Peyer's patch (tissue), 4 donors: ENCODE data around the gene POMGNT2. TPM values are rescaled to one million over a fixed set of nuclear protein-coding genes. Genes with fewer than 3 reads are reported as not detected.

Experiments used
- DNase-seq, 3 donors: peaks; one replicate each; pipeline ENCODE4 v3.0.0-alpha.2; 2017 to 2019
- H3K27ac ChIP-seq, 4 donors: fragments of 200-600 bp; sonication (generic); one replicate each; pipeline ENCODE4 v1.5.1; 2016 to 2019
- H3K27me3 ChIP-seq, 2 donors: fragments of 200-600 bp; sonication (generic); one replicate each; pipeline ENCODE4 v1.5.1; 2019
- H3K36me3 ChIP-seq, 3 donors: fragments of 200-600 bp; sonication (generic); one replicate each; pipeline ENCODE4 v1.5.1; 2016 to 2019
- H3K4me1 ChIP-seq, 4 donors: fragments of 200-600 bp; sonication (generic); one replicate each; pipeline ENCODE4 v1.5.1; 2016 to 2019
- H3K4me3 ChIP-seq, 4 donors: fragments of 200-600 bp; sonication (generic); 1 replicate in 3 of 4; 2 replicates in 1 of 4; pipeline ENCODE4 v1.5.1; 2016 to 2019; ENCODE audit warnings: mild to moderate bottlenecking in 1 of 4
- H3K9me3 ChIP-seq, 4 donors: fragments of 200-600 bp; sonication (generic); one replicate each; pipeline ENCODE4 v1.5.1; 2016 to 2019; ENCODE audit warnings: mild to moderate bottlenecking in 1 of 4
- POLR2A ChIP-seq, 2 donors: fragments of 450-650 bp; IDR thresholded peaks; one replicate each; pipeline ENCODE4 v1.5.1; 2017; ENCODE audit warnings: antibody characterized with exemption in 2 of 2, mild to moderate bottlenecking in 2 of 2, moderate library complexity in 2 of 2
- total RNA-seq, 4 donors: library from RNA; depleted of rRNA; stranded (reverse); fragments of >200 nt; gene quantifications; one replicate each; pipeline ENCODE4 v1.1.0, GENCODE V29; 2016
- TF ChIP-seq, protein P1 (sequence below), 6 experiments: fragments of 450-650 bp in 4 of 6; fragments of 200-600 bp in 2 of 6; sonication (generic) in 1 of 6; IDR thresholded peaks; one replicate each; pipeline ENCODE4 v1.5.1; 2017 to 2019; ENCODE audit warnings: antibody characterized with exemption in 6 of 6, mild to moderate bottlenecking in 3 of 6, moderate library complexity in 1 of 6

POMGNT2 gene
- total RNA-seq, 4 donors from 2014 or later: 4.1 to 11.8 (median 7.1) TPM

DNA sequence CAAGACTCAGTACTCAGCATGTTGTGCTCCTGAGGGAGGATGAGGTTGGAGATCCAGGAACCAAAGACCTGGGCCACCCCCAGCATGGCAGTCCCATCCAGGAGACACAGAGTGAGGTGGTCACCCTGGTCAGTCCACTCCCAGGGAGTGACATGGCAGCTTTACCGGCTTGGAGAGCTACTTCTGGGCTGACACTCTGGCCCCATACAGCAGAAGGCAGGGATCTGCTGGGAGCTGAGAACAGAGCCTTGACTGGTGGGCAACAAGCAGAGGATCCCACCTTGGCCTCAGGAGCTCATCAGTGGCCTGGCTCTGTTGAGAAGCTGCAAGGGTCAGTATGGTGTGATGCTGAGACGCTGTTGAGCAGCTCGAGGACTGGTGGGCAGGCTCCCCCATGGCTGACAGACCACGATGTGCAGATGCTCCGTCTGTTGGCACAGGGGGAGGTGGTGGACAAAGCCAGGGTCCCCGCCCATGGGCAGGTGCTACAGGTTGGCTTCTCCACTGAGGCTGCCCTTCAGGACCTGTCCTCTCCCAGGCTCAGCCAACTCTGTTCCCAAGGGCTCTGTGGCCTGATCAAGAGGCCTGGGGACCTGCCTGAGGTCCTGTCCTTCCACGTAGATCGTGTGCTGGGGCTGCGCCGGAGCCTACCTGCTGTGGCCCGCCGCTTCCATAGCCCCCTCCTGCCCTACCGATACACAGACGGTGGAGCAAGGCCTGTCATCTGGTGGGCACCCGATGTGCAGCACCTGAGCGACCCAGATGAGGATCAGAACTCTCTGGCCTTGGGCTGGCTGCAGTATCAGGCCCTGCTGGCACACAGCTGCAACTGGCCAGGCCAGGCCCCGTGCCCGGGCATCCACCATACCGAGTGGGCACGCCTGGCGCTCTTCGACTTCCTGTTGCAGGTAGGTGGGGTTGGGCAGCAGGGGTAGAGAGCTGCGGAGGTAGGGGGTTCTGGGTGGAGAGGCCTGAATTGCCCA lies 72.9 kb downstream of the POMGNT2 start:
- DNase-seq: no peak
- no peaks in the 10 kb centered on the region for H3K4me1 ChIP-seq
- no peak overlapping the region for H3K27ac ChIP-seq
- H3K27me3 ChIP-seq: no peaks in the 10 kb centered on the region
- no peaks in the 10 kb centered on the region for H3K9me3 ChIP-seq
- no peak overlapping the region for H3K4me3 ChIP-seq
- TF ChIP-seq POLR2A (IDR thresholded peaks at IDR 0.05): no peak
- TF ChIP-seq, protein P1, sequence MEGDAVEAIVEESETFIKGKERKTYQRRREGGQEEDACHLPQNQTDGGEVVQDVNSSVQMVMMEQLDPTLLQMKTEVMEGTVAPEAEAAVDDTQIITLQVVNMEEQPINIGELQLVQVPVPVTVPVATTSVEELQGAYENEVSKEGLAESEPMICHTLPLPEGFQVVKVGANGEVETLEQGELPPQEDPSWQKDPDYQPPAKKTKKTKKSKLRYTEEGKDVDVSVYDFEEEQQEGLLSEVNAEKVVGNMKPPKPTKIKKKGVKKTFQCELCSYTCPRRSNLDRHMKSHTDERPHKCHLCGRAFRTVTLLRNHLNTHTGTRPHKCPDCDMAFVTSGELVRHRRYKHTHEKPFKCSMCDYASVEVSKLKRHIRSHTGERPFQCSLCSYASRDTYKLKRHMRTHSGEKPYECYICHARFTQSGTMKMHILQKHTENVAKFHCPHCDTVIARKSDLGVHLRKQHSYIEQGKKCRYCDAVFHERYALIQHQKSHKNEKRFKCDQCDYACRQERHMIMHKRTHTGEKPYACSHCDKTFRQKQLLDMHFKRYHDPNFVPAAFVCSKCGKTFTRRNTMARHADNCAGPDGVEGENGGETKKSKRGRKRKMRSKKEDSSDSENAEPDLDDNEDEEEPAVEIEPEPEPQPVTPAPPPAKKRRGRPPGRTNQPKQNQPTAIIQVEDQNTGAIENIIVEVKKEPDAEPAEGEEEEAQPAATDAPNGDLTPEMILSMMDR (IDR thresholded peaks at IDR 0.05): no peak
- H3K36me3 ChIP-seq: no peaks in the 10 kb centered on the region

DNA sequence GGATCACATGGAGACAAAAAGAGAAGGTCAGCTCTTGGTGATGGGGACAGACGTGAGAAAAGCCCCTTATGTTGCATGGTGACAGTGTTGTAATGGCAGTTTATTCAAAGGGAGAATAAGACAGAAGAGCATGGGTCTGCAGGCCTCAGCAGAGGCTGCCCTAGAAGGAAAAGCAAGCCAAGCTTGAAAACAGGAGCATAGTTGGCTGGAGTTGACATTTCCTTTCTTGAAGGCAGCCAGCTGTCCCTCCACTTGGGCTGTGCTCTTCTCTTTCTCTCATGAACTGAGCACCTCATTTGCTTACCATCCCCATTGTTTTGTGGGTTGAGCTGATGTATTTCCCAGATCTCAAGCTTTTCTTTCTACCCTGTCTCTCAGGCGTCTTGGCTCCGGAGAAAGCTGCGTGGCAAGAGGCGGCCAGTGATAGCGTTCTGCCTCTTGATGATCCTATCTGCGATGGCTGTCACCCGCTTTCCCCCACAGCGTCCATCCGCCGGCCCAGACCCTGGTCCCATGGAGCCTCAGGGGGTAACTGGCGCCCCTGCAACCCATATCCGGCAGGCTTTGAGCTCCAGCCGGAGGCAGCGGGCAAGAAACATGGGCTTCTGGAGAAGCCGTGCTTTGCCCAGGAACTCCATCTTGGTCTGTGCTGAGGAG lies 73.9 kb downstream of the POMGNT2 start:
- Histone ChIP-seq H3K36me3 (no peaks in the 10 kb centered on the region), H3K27ac (no peak overlapping the region), H3K27me3 (no peaks in the 10 kb centered on the region), H3K9me3 (no peaks in the 10 kb centered on the region), H3K4me3 (no peak overlapping the region), H3K4me1 (no peaks in the 10 kb centered on the region)
- no peak for DNase-seq
- TF ChIP-seq, protein P1 (IDR thresholded peaks at IDR 0.05): no peak
- TF ChIP-seq POLR2A (IDR thresholded peaks at IDR 0.05): no peak

DNA sequence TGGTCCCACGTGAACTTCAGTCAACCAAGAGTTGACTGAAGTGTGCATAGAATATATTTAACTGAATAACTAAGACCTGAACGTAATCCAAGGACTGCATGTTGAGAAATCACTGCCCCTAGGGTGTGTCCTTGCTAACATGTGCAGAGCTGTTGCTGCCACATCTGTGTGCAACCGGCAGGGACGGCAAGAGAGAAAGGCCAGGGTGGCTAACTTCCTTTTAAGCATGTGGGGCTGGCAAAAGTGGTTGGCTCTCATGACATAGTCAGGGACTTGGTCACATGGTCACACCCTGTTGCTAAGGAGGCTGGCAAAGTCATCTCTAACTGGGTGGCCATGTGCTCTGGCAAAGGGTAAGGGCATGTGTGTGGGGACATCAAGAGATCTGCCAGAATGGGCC lies 74.4 kb downstream of the POMGNT2 start:
- no peak for DNase-seq
- Histone ChIP-seq H3K36me3 (no peaks in the 10 kb centered on the region), H3K4me1 (no peaks in the 10 kb centered on the region), H3K27ac (no peak overlapping the region), H3K27me3 (no peaks in the 10 kb centered on the region), H3K4me3 (no peak overlapping the region), H3K9me3 (no peaks in the 10 kb centered on the region)
- no peak for TF ChIP-seq POLR2A (IDR thresholded peaks at IDR 0.05)

DNA sequence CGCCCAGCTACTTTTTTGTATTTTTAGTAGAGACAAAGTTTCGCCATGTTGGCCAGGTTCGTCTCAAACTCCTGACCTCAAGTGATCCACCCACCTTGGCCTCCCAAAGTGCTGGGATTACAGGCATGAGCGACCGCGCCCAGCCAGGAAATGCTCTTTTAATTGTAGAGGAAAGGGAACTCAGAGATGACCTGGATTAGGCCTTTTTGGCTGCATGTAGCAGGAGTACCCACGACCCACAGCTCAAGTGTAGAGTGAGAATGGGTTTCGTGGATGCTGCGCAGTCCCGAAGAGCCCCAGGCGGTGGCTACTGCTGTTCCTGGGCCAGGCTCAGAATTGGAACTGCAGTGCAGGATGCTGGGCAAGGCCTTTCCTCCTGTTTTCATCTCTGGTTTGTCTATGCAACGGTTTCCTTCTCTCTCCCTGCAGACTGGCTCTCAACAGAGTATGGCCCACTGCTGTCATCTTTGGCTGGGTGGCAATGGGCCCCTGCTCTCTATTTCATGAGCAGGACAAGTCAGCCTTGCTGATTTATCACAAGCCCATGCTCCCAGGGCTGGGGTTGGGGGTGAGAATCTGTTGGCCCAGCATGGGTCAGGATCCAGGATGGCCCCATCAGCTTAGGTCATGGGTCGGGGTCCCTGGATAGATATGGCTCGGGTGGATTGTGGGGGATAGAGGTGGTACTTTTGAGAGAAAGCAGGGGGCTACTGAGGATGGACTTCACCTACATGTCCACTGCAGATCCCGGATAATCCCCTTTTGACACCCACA lies 75.5 kb downstream of the POMGNT2 start:
- Histone ChIP-seq H3K4me1 (no peaks in the 10 kb centered on the region), H3K9me3 (no peaks in the 10 kb centered on the region), H3K27me3 (no peaks in the 10 kb centered on the region), H3K4me3 (no peak overlapping the region), H3K36me3 (no peaks in the 10 kb centered on the region), H3K27ac (no peak overlapping the region)
- DNase-seq: no peak
- no peak for TF ChIP-seq POLR2A (IDR thresholded peaks at IDR 0.05)
- TF ChIP-seq, protein P1 (IDR thresholded peaks at IDR 0.05): no peak

Other genes with a start within 250 kb of the POMGNT2 start
- gene CYP8B1, start 230.2 kb downstream of the POMGNT2 start, total RNA-seq: not detected
- gene ZNF662, start 199.9 kb downstream of the POMGNT2 start, total RNA-seq: 1 to 10 TPM; 1.2 to 8.9 (median 6.0) TPM
- gene GASK1A, start 126.8 kb downstream of the POMGNT2 start, total RNA-seq: 1 to 10 TPM; 1.8 to 9.1 (median 6.3) TPM
- gene SNRK, start 180.5 kb upstream of the POMGNT2 start, total RNA-seq: 10 to 100 TPM; 48.7 to 69.4 (median 56.7) TPM